CD1c-positive myeloid dendritic cell (primary cell): ENCODE data around the gene UBAC2.
A peak's percentile ranks its signal among the peaks of the same experiment; 100 is the strongest.

Experiments
- DNase-seq: peaks from one replicate; pipeline ENCODE4 v3.0.0-alpha.2; 2016; ENCODE audit errors: extremely low spot score

Gene UBAC2

GRCh38 chr13:99357131-99357596 is 156.5 kb downstream of the UBAC2 start:
- DNase-seq, result no peak

GRCh38 chr13:99357941-99358340 is 157.3 kb downstream of the UBAC2 start:
- DNase-seq, result no peak

- DNase-seq, result no peak
Measured at GRCh38 chr13:99359528-99359927, 158.9 kb downstream of the UBAC2 start.

- no peak for DNase-seq
Measured at GRCh38 chr13:99360696-99361095, 160.0 kb downstream of the UBAC2 start.

GRCh38 chr13:99361197-99361596 is 160.5 kb downstream of the UBAC2 start:
- no peak for DNase-seq

- DNase-seq, result no peak
Measured at GRCh38 chr13:99362362-99362761, 161.7 kb downstream of the UBAC2 start.

GRCh38 chr13:99363391-99363790 is 162.7 kb downstream of the UBAC2 start:
- no peak for DNase-seq

- DNase-seq, result no peak
Measured at GRCh38 chr13:99363949-99364348, 163.3 kb downstream of the UBAC2 start.

GRCh38 chr13:99366075-99366987 is 165.7 kb downstream of the UBAC2 start:
- DNase-seq, result peak; percentile 20

- DNase-seq, result no peak
Measured at GRCh38 chr13:99367106-99367616, 166.5 kb downstream of the UBAC2 start.

- DNase-seq, result no peak
Measured at GRCh38 chr13:99367663-99368448, 167.2 kb downstream of the UBAC2 start.

GRCh38 chr13:99370481-99371275 is 170.0 kb downstream of the UBAC2 start:
- DNase-seq, result no peak

- no peak for DNase-seq
Measured at GRCh38 chr13:99371956-99372355, 171.3 kb downstream of the UBAC2 start.

GRCh38 chr13:99373436-99373835 is 172.8 kb downstream of the UBAC2 start:
- DNase-seq, result no peak

- no peak for DNase-seq
Measured at GRCh38 chr13:99374169-99374991, 173.7 kb downstream of the UBAC2 start.

- peak; percentile 75 for DNase-seq
Measured at GRCh38 chr13:99374994-99375737, 174.5 kb downstream of the UBAC2 start.

- no peak for DNase-seq
Measured at GRCh38 chr13:99375738-99376080, 175.1 kb downstream of the UBAC2 start.

GRCh38 chr13:99376132-99376531 is 175.5 kb downstream of the UBAC2 start:
- peak; percentile 56 for DNase-seq

- no peak for DNase-seq
Measured at GRCh38 chr13:99376924-99377323, 176.3 kb downstream of the UBAC2 start.

GRCh38 chr13:99377641-99378040 is 177.0 kb downstream of the UBAC2 start:
- no peak for DNase-seq
